CD4-positive, alpha-beta T cell treated with Interleukin-6 for 4 hours (primary cell): ENCODE data around the gene SPSB3.
"Not testable (repeated sequence)": the region's sequence is repeated elsewhere in the genome, so short reads cannot be mapped to it uniquely, and the experiment has no call there.

Source experiments
- DNase-seq: peaks from one replicate; pipeline ENCODE4 v3.0.0-alpha.2; 2020; ENCODE audit warnings: mixed read lengths

SPSB3 gene

DNA sequence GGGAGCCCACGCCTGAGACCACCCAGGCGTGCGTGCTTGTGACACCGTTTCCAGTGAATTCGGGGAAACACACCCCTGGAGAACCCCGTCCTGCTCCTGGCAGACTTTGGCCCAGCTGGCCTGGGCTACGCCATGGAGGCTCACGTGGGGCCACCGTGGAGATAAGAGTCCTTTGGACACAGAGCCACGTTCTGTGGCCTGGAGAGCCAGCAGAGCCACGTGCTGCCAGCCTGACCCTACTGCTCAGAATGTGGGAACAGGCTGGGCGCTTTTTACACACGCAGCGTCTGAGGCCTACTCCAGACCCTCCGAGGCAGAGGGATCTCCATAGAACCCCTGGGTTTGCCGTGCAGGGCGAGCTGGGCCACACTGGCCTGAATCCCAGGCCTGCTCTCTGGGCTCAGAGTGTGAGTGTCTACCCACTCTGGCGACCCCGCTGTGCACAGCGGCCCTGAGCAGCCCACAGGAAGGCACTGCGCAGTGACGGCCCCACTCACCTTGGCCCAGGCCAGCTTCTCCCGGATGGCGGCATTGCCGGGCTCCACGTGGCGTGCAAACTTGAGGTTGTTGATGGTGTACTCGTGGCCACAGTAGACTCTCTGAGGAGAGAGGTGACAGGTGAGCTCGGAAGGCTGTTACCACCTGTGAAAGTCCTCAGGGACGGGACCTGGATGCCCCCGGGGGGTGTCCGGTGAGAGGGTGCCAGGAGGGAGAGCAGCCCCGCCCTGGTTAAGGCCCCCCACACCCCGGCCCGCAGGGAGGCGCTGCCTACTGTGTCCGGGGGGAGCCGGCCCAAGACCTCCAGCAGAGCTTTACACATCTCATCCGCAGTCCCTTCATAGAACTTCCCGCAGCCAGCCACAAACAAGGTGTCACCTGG lies 34.3 kb upstream of the SPSB3 start:
- no peak for DNase-seq

DNA sequence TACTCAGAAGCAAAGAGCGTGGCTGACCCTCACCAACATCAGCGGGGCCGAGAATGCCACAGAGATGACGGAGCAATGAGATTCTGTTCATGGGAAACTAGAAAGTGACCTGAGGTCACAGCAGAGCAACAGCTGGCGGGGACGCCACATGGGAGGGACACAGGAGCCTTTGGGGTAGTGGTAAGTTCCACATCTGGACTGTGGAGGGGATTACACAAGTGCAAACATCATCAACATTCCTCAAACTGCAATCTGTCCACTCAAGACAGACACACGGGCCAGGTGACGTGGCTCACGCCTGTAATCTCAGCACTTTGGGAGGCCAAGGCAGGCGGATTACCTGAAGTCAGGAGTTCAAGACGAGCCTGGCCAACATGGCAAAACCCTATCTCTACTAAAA lies 33.1 kb upstream of the SPSB3 start:
- DNase-seq = no peak

DNA sequence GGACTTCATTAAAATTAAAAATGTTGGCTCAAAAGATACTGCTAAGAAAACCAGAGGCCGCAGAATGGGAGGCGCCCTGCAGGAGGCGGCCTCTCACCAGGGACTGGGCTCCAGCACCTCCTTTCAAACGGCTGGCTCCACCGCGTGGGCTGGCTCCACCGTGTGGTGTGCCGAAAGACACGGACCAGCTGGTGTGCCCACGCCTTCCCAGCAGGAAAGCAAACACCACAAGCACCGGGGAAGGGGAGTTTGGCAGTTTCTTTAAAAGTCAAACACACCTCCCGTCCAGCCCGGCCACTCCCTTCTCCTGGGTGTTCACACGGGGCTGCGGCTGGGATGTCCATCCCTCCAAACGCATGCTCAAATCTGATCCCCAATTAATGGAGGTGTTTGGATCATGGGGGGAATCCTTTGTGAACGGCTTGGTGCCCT lies 30.4 kb upstream of the SPSB3 start:
- peak; percentile 65 for DNase-seq

DNA sequence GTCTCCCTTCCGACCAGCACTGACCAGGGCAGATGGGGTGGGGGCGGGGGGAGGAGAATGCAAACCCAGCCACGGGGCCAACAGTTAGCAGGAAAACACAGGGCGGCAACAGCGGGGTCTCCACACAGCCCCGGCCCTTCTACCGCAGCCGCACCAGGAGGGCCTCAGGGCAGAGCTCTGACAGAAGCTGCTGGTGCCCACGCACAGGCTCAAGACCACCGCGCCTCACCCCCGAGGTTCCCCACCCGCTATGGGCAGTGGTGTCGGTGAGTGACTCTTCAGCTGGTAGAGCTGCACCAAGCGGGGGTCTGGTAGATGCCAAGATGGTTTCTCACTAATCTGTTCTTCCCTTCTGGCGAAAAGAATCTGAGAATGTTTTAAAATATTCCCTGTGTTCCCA lies 28.2 kb upstream of the SPSB3 start:
- DNase-seq = no peak

DNA sequence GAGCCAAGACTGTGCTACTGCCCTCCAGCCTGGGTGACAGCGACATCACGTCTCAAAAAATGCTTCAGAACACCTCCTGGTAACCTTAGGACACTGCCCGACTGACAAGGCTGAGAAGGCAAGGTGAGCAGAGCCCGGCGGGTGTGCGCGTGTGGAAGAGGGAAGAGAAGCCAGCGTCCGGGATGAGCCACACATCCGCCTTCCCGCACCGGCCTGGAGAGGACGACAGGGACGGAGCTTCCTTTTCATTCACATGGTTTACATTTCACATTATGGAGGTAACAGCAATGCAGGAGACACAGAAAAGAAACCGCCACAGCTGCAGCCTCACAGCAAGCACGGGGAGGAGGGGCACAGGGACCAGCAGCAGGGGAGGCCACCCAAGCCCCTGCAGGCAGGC lies 27.7 kb upstream of the SPSB3 start:
- no peak for DNase-seq

DNA sequence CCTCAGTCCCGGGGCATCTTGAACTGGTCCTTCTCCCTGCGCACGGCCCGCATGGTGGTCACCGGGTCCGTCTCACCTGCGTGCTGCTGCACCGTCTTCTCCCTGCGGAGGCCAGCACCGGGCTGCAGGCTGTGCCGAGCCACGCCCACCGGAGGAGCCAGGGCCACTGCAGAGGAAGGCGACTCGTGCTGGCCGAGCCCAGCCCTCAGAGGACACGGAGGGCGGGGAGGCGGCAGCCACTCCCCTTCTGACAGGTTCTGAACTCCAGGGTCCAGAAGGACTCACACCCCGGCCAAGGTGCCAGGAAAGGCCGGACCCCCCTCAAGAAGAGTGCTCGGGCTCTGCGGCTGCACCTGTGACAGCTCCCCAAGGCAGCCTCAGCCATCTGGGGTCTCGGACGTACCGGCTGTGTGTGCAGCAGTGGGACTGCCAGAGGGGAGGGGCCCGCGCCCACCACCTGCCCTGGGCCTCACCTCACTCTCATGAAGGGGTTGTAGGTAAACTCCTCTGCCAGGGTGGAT lies 27.0 kb upstream of the SPSB3 start:
- DNase-seq = no peak

DNA sequence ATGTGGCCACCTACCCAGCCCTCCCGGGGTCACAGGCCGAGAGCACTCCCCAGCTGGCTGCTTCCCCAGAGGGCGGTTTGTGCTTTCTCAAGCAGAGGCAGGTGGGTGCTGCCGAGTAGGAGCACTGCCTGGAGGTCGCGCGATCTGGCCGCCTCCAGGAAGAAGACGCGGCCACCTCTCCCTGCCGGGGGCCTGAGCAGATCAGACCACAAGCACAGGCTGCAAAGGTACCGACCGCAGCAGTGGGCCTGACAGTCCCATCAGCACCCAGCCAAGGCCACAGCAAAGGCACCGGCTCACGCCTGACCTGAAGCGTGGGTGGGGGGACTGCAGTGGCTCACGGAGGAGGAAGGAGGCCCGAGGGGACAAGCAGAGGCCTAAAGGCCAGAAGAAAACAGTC lies 26.3 kb upstream of the SPSB3 start:
- no peak for DNase-seq

DNA sequence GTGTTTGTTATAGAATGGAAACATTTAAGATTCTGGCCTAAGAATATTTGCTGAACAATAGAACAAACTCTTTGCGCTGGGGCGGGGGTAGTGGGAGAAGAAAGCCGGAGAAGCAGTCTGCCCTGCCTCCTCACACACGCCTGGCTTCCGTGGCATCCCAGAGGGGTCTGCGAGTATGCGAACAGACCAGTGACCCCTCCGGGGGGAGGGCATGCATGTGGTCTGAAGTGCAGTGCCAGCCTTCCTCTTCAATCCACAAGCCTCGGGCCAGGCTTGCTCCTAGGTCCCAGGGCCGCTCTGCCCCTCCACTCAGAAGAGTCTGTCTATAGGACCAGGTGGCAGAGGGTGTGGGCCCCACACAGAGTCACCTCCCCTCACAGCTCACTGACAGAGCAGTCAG lies 25.3 kb upstream of the SPSB3 start:
- DNase-seq = no peak

DNA sequence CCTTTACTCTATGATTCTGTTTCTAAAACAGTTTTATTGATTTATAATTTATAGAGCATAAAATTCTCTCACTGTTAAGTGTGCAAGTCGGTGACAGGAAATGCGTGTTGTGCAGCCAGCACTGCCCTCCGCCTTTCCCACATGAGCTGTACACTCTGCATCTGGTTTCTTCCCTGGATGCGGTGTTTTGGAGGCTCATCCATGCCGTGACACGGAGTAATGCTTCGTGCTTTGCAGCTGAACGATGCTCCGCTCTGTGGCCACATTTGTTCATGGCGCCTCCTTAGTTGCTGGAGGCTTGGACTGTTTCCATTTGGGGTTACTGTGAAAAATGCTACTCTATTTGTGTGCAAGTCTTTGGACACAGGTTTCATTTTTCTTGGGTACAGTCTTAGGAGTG lies 18.3 kb upstream of the SPSB3 start:
- no peak for DNase-seq

DNA sequence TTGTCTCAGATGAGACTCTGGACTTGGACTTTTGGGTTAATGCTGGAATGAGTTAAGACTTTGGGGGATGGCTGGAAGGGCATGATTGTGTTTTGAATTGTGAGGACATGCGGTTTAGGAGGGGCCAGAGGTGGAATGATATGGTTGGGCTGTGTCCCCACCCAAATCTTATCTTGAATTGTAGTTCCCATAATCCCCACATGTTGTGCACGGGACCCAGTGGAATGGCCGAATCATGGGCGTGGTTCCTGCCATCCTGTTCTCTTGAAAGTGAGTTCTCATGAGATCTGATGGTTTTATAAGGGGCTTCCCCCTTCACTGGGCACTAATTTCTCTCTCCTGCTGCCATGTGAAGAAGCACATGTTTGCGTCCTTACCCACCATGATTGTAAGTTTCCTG lies 16.9 kb upstream of the SPSB3 start:
- not testable (repeated sequence) for DNase-seq

DNA sequence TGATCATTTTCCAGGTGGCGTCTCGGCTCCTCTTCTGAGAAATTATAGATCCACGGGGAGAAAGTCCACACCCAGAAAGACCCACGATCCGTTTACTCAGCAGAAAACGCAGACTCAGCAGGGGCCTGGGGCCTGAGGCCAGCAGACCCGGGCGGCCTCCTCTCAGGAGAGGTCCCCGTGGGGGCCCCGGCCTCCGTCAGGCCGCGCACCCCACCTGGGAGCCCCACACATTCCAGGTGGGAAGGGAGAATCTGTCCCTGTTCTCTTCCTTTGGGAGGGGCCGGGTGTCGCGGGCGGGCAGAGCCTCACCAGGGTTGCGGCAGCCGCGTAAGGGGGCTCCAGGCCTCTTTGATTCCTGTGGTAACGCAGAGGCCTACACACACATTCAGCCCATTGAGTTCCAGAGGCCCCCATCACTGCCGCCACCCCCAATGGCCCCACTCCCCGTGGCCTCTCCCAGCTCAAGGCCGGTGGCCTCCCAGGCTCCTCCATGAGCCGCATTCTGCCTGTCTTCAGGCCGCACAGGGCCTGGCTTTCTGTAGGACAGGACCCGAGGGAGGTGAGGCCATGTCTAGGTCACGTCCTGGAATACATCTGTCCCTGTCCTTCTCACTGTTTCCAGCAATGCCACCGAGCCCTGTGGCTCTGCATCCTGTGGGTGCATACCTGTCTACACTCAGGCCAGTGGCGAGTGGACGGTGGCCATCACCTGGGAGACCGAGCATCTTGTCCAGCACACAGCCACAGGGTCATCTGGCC lies 12.7 kb upstream of the SPSB3 start:
- DNase-seq = no peak

DNA sequence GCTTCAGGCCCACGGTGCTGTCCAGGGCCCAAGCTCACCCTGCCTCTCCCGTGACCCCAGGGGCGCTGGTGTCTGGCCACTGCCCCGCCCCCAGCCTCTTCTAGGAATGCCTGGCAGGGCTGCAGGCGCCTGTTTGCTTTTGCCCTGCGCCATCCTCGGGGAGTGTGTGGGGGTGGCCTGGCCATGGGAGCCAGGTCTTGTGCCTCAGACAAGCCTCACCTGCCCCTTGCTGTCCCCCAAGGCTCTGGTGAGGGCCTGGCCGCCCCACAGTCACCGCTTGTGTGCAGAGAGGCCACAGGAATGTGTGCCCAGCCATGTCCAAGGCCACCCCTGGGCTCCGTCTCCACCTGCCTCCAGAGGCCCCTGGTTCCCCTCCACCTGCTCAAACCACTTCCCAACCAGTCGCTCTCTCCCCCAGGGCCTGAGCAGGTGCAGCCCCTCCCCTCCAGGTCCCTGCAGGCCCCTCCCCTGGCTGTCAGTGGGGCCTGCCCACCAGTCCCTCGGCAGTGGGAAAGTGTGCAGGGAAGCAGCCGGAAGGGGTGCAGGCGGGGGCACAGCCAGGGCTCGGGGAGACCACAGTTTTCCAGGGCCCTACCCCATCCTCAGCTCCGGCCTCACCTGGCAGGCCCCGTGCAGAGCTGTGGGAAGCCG lies 12.0 kb upstream of the SPSB3 start:
- DNase-seq = no peak

DNA sequence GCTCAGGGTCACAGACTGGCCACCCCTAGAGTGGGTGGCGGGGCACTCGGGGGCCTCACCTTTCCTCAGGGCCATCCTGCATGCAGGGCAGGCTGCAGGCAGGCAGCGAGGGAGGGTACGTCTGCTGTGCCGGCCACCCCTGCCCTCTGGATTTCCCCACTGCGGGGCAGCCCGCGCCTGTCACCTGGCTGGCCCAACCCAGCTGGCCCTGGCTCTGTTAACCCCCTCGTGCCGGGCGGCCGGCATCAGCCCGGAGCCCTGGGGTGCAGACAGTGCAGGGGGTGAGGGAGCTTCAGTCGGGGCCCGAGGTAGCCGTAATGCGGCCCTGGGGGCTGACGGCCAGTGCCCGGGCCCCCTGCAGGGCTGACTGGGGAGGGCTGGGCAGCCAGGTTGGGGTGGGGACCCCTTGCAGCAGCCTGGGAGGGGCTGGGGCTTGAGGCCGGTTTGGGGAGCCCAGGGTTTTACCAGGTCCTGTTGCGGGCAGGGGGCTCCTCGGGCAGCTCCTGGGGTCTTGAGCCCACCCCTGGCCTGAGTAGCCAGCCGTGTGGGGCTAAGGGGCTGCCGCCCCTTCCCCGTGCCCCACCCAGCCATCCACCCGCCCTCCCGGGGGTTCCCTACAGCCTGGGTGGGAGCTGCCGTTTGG lies 11.3 kb upstream of the SPSB3 start, which contains the start of gene IGFALS:
TSS of gene IGFALS (minus strand) at position 128 of the 643 bp plus-strand sequence. CDS start at position 75, 53 bp downstream.
- DNase-seq = no peak

DNA sequence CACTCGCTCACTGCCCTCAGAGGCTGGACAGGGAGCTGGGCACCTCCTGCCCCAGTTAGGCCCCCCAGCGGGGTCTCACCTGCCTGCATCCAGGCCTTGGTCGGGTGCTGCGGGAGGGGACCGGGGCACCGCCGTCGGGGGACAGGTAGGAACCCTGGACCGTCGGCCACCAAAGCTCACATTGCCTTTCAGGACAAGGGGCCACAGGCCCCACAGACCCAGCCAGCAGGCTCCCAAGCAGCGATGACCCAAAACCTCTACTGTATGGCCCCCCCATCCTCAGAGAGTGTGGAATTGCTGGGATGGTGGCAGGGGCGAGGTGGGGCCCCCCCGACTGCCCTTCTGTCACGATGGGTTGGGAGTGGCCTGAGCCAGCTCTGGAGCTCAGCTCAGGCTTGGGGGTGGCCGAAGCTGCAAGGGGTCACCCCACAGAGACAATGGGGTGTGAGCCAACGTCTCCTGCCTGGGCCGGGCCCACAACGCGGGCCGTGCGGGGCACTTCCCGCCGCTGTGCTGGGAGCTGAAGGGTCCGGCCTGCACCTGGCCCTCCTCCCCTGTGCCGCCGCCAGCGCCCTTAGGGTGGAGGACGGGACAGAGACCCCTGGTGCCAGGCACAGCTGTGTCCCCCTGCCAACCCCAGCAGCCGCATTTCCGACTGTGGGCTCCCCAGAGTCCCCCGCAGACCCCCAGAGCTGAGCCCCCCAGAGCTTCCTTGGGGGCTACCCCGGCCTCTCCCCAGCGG lies 10.6 kb upstream of the SPSB3 start:
- no peak for DNase-seq

DNA sequence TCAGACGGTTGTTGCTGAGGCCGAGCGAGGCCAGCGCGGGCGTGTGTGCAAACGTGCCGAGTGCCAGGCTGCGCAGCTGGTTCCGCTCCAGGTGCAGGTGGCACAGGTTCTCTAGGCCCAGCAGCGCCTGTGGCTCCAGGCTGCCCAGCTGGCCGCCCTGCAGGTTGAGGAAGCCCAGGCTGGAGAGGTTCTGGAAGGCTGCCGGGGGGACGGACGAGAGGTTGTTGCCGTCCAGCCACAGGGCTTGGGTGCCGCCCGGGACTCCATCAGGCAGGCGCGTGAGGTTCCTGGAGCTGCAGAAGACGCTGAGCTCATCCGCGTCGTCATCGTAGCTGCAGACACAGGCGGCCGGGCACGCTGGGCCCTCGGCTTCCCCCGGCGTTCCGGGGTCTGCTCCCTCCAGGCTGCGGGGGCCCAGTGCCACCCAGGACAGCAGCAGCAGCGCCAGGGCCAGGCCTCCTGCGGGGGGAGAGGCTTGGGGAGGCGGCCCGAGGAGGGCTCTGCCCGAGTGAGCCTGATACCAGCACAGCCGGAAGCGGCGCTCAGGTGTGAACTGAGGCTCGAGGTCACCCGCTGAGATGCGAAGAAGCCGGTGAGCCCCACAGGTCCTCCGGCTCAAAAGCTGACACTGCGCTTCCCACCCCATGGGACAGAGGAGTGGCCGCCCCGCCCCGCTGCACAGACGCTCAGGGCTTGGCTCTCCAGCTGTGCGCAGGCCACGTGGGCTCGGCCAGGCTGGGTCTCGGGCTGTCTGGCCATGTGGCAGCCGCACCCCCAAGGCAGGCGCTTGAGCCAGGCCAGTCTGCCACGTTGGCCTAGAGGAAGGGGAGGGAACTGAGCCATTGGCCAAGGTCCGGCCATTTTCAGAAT lies 9.8 kb upstream of the SPSB3 start:
- no peak for DNase-seq

DNA sequence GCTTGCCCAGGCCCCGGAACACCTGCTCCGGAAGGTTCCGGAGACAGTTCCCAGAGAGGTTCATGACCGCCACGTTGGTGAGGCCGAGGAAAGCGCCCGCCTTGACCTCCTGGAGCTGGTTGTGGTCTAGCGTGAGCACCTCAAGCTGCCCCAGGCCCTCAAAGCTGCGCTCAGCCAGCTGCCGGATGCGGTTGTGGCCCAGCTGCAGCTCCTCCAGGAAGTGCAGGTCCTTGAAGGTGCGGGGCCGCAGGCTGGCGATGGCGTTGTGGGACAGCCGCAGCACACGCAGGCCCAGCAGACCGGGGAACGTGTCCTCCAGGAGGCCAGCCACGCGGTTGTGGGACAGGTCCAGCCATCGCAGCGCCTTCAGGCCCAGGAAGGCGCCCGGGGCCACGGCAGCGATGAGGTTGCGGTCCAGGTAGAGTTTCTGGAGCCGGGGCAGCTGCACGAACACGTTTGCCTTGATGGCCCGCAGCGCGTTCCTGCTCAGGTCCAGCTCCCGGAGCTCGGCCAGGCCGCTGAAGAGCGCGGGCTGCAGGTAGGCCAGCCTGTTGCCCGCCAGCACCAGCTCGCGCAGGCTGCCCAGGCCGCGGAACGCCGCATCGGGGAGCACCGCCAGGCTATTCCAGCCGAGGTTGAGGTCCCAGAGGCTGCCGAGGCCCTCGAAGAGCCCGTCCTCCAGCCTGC lies 9.0 kb upstream of the SPSB3 start:
- DNase-seq = no peak

DNA sequence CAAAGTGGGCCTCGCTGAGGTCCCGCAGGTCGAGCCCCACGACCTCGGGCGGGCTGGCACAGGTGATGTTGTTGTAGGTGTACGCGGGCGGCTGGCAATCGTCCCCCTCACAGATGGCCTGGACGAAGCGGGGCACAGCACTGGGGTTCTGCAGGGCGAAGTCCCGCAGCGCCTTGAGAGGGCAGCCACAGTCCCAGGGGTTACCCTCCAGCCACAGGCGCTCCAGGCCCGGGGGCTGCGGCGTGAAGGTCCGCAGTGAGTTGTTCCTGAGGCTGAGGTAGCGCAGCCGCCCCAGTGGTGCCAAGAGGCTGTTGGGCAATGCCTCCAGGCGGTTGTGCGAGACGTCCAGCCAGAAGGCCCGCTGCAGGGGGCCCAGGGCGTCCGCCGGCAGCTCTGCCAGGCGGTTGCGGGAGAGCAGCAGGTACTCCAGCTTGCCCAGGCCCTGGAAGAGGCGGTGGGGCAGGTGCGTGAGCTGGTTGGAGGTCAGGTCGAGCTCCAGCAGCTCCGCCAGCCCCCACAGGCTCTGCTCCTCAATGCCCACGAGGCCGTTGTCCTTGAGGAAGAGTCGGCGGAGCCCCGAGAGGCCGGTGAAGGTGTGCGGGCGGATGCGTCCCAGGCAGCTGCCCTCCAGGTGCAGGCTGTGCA lies 8.4 kb upstream of the SPSB3 start:
- DNase-seq = no peak

DNA sequence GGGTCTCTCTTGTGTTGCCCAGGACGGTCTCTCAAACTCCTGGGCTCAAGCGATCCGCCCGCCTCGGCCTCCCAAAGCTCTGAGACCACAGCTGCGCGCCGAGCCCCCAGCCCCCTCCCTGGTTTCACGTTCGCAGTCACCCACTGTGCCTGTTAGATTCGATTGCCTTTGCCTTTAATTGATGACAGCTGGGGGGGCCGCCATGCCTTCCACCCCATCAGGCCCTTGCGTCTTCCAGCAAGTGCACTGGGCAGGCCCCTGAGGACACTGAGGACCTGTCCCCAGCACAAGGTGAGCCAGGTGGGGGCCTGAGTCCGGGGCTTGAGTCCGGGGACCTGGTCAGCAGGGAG lies 7.9 kb upstream of the SPSB3 start:
- DNase-seq = no peak

DNA sequence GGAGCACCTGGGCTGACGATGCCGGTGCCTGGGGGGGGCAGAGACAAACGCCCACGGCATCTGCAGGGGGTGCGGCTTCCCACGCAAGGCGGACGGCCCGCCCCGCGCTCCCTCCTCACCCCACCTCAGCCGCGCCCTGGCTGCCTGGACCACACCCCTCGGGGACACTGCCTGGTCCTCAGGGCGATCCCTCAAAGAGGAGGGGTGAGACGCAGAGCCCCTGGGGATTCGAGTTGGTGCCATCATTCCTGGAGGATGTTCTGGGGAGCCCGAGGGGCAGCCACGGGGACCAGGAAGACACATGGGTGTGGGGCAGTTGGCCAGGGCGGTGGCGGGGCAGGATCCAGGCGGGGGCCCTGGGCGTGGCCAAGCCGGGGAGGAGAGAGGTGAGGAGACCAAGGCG lies 7.3 kb upstream of the SPSB3 start:
- DNase-seq = no peak

DNA sequence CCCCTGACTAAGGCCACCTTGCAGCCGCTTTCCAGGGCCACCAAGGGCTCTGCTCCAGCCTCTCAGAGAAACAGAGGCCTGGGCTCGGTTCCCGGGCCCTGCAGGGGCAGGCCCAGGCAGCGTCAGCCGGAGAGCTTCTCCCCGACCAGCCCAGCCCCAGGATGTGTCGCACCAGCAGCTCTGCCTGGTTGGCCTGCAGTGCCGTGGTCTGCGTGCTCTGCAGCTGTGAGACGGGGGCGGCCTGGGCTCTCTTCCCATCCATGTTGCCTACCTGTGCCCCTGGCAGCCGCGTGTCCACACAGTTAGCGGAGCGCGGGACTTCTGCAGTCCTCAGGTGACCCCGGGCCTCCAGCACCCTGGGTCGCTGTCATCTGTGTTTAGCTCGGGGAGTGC lies 6.3 kb upstream of the SPSB3 start:
- no peak for DNase-seq
